RWPE1 (cell line): ENCODE results near the gene TIGD1.

Experiments
- CTCF ChIA-PET: fragments of 350-600 bp; sonication (Branson Sonifier 250); formaldehyde crosslinking; extraction: SDS; loops from one replicate; lab custom pipeline; 2021; lab: Yijun Ruan, JAX
- POLR2A ChIA-PET: fragments of 400-600 bp; formaldehyde crosslinking; extraction: SDS; loops from one replicate; lab custom pipeline; 2020; ENCODE audit warnings: antibody characterized with exemption; ENCODE audit not compliant: low non-redundant PET; lab: Yijun Ruan, JAX
- DNase-seq: peaks from one replicate; pipeline ENCODE4 v3.0.0; 2012; ENCODE audit warnings: low spot score
- H3K27ac ChIP-seq: fragments of 450-650 bp; 2 replicates; pipeline ENCODE4 v1.5.1; 2017
- TF ChIP-seq, protein P1 (sequence below): fragments of 450-650 bp; conservative IDR thresholded peaks from 2 replicates; pipeline ENCODE4 v1.5.1; 2017; ENCODE audit warnings: low read depth, mild to moderate bottlenecking

Gene TIGD1

DNA sequence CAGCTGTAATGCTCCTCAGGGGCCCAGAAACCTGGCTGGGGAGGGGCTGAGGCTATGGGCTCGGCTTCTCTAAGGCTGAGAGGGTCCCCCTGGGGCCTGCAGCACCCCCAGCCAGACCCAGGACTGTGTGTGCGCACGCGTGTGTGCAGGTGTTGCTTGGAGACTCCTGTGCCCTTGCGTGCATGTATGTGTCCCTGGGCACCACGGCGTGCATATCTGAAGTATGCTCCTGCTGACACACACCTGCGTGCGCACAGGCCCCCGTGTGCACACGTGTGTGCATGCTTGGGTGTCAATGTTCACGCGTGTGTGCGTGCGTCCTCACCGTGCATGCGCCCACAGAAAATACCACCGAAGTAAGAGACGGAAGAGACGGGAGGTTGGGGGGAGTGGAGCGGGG lies 47.8 kb downstream of the TIGD1 start:
- POLR2A ChIA-PET: no interaction called here
- TF ChIP-seq, protein P1, sequence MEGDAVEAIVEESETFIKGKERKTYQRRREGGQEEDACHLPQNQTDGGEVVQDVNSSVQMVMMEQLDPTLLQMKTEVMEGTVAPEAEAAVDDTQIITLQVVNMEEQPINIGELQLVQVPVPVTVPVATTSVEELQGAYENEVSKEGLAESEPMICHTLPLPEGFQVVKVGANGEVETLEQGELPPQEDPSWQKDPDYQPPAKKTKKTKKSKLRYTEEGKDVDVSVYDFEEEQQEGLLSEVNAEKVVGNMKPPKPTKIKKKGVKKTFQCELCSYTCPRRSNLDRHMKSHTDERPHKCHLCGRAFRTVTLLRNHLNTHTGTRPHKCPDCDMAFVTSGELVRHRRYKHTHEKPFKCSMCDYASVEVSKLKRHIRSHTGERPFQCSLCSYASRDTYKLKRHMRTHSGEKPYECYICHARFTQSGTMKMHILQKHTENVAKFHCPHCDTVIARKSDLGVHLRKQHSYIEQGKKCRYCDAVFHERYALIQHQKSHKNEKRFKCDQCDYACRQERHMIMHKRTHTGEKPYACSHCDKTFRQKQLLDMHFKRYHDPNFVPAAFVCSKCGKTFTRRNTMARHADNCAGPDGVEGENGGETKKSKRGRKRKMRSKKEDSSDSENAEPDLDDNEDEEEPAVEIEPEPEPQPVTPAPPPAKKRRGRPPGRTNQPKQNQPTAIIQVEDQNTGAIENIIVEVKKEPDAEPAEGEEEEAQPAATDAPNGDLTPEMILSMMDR: no peak
- CTCF ChIA-PET: no interaction called here
- no peak overlapping the region for H3K27ac ChIP-seq
- DNase-seq: no peak

DNA sequence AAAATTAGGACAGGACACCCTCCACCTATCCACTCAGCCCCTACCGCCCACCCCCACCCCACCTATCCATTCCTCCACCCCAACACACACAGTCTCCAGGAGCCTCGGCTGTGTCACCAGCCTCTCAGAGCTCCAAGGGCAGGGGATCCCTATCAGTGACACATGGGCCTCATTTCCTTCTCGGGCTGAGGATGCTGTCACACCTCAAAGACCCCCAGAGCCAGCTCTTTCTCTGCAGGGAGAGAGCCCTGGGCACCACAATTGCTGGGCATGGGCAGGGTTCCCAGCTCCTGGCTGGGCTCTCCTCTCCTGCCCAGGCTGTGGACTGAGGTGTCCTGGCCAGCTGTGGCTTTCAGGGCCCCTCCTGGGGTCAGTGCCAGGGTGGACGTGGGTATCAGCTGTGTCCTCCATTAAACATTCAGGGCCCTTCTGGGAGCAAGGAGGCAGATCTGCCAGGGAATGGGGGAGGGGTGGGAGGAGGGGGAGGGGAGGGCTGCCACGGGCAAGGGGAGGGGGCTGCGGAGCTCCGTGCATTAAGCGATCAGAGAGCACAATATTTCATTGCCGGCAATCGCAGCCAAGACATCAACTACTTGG lies 48.5 kb downstream of the TIGD1 start:
- H3K27ac ChIP-seq: no peak overlapping the region
- ChIA-PET CTCF (interaction anchor here (0.6 to 0.7 kb wide), 2 partner anchors 21 to 22 kb away, joined by 4 to 6 read pairs; no protein-coding TSS in a partner anchor), POLR2A (no interaction called here)
- TF ChIP-seq, protein P1: no peak
- no peak for DNase-seq

DNA sequence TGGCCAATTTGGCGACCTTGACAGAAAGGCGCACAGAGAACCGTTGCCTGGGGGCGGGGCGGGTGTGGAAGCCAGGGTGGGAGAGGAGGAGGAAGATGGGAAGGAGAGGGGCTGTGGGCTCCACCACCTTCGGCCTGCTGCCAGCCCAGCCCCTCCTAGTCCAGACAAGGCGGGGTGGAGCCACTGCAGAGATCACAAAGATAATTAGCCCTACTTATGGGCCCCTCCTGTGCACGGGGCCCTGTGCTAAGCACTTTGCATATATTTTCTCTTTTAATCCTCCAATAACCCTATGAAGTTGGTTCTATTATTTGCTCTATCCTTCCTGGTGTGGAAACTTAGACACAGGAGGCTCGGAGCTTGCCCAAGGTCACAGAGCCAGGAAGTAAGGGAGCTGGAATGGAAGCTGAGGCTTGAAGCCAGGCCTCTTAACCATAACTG lies 49.0 kb downstream of the TIGD1 start:
- no peak overlapping the region for H3K27ac ChIP-seq
- TF ChIP-seq, protein P1: no peak
- no peak for DNase-seq
- CTCF ChIA-PET: interaction anchor here (0.6 to 0.7 kb wide), 2 partner anchors 21 to 23 kb away, joined by 4 to 6 read pairs; no protein-coding TSS in a partner anchor
- POLR2A ChIA-PET: no interaction called here

DNA sequence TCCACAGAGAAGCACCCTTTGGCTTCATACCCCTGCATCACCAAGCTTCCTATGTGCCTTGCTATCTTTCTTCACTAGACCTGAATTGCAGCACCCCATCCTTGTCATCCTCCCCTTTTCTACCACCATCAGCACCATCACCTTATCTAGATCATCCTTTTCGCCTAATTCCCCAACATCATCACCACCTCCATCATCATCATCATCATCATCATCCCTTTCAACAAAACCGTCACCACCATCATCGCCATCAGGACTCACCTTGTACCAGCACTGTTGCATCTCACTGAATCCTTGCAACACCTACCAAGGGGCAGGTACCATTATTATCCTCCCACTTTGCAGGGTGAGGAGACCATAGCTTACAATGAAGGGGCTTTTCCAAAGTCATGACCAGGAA lies 51.9 kb downstream of the TIGD1 start:
- TF ChIP-seq, protein P1: no peak
- ChIA-PET CTCF (interaction anchor here (0.6 kb wide), 1 partner anchor 617 kb away, joined by 4 read pairs; no protein-coding TSS in a partner anchor), POLR2A (no interaction called here)
- no peak for DNase-seq
- no peak overlapping the region for H3K27ac ChIP-seq
